GM21786 (cell line): ENCODE measurements around the gene CARM1.

Source experiments
- ATAC-seq: cut with Tn5 transposase; IDR thresholded peaks from one replicate; pipeline ENCODE4 v1.9.1; 2021; ENCODE audit not compliant: unreplicated experiment

Gene CARM1

GRCh38 chr19:10968527-10969135, 97.3 kb downstream of the CARM1 start:
- no peak for ATAC-seq

DNA sequence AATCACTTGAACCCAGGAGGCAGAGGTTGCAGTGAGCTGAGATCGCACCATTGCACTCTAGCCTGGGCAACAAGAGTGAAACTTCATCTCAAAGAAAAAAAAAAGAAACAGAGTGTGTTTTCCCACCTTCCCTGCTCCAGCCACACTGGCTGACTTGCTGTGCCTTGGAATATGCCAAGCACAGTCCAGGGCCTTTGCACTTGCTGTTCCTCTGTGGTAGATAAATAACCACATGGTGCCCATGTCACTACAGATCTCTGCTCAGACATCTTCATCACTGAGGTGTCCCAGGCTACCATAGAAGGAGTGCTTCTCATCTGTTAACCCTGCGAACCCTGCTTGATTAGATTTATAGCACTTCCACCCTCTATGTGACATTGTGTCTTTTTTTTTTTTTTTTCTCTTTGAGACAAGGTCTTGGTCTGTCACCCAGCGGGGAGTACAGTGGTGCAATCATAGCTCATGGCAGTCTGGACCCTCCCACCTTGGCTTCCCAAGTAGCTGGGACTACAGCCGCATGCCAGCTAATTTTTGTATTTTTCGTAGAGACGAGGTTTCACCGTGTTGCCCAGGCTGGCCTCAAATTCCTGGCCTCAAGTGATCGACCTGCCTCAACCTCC, 99.9 kb downstream of the CARM1 start:
- no peak for ATAC-seq
